AG04450 (cell line): ENCODE results near the gene NDEL1. TPM values are rescaled to one million over a fixed set of nuclear protein-coding genes. Genes with fewer than 3 reads are reported as not detected.

Source experiments
- CTCF ChIA-PET: fragments of 300-600, 350-600 bp; formaldehyde crosslinking; extraction: SDS; loops from one replicate; lab custom pipeline; 2022; ENCODE audit warnings: antibody characterized with exemption, inconsistent platforms; lab: Charles Lee
- POLR2A ChIA-PET: fragments of 350-600 bp; formaldehyde crosslinking; extraction: SDS; loops from one replicate; lab custom pipeline; 2021; ENCODE audit warnings: antibody characterized with exemption, inconsistent platforms; lab: Yijun Ruan, JAX
- DNase-seq: peaks from one replicate; pipeline ENCODE4 v3.0.0-alpha.2; 2011; ENCODE audit warnings: low read depth, low spot score
- H3K27ac ChIP-seq: one replicate; pipeline ENCODE4 v1.5.1; 2012; ENCODE audit warnings: low read depth, low read length, control low read depth
- H3K27me3 ChIP-seq: one replicate; pipeline ENCODE4 v1.6.0; 2012; ENCODE audit warnings: low read length; ENCODE audit not compliant: control insufficient read depth, insufficient read depth
- H3K4me3 ChIP-seq: 2 replicates; pipeline ENCODE4 v1.5.1; 2011; ENCODE audit warnings: mild to moderate bottlenecking, low read depth, low read length, control low read depth
- H3K9me3 ChIP-seq: 2 replicates; pipeline ENCODE4 v1.5.1; 2012; ENCODE audit warnings: low read length; ENCODE audit not compliant: control insufficient read depth, insufficient read depth
- polyA plus RNA-seq: library from polyadenylated mRNA; depleted of rRNA; stranded (reverse); fragments of >200 nt; gene quantifications from 2 replicates; pipeline ENCODE4 v1.2.3, GENCODE V29; 2011
- TF ChIP-seq, protein P1 (sequence below): IDR thresholded peaks from 2 replicates; pipeline ENCODE4 v1.5.1; 2011; ENCODE audit warnings: low read depth, low read length, control low read depth, inconsistent platforms

The NDEL1 gene
- polyA plus RNA-seq, 1 experiment: 74.7 TPM

- no peak overlapping the region for H3K27ac ChIP-seq
- H3K4me3 ChIP-seq: no peak overlapping the region
- ChIA-PET POLR2A (no interaction called here), CTCF (no interaction called here)
- no peak for DNase-seq
- no peaks in the 10 kb centered on the region; the same call in 1 of the 2 replicates for H3K9me3 ChIP-seq
- H3K27me3 ChIP-seq: no peaks in the 10 kb centered on the region
- TF ChIP-seq, protein P1, sequence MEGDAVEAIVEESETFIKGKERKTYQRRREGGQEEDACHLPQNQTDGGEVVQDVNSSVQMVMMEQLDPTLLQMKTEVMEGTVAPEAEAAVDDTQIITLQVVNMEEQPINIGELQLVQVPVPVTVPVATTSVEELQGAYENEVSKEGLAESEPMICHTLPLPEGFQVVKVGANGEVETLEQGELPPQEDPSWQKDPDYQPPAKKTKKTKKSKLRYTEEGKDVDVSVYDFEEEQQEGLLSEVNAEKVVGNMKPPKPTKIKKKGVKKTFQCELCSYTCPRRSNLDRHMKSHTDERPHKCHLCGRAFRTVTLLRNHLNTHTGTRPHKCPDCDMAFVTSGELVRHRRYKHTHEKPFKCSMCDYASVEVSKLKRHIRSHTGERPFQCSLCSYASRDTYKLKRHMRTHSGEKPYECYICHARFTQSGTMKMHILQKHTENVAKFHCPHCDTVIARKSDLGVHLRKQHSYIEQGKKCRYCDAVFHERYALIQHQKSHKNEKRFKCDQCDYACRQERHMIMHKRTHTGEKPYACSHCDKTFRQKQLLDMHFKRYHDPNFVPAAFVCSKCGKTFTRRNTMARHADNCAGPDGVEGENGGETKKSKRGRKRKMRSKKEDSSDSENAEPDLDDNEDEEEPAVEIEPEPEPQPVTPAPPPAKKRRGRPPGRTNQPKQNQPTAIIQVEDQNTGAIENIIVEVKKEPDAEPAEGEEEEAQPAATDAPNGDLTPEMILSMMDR: no peak
These were observed 40.1 kb downstream of the NDEL1 start for GRCh38 chr17:8475781-8476180.

DNA sequence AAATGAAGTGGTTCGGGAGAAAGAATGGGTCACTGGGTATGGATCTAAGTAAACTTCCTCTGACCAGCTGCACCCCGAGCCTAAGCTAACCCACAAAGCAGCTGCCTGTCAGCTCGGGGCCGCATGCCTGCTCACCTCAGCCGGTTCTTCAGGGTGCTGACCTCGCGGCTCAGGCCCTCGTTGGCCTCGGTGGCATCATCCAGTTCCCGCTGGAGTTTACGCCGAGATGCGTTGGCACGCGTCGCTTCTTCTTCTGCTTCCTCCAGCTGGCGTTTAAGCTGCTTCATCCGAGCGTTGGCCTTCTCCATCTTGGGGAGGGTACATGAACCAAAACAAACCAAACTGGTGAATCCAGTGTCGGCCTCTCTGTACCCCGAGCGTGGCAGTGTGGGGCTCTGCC lies 41.1 kb downstream of the NDEL1 start:
- CTCF ChIA-PET: no interaction called here
- Histone ChIP-seq H3K27ac (no peak overlapping the region), H3K9me3 (peaks cover 4% of the 10 kb centered on the region; the same call in 1 of the 2 replicates), H3K27me3 (no peaks in the 10 kb centered on the region), H3K4me3 (no peak overlapping the region)
- no peak for DNase-seq
- TF ChIP-seq, protein P1: no peak
- POLR2A ChIA-PET: no interaction called here

DNA sequence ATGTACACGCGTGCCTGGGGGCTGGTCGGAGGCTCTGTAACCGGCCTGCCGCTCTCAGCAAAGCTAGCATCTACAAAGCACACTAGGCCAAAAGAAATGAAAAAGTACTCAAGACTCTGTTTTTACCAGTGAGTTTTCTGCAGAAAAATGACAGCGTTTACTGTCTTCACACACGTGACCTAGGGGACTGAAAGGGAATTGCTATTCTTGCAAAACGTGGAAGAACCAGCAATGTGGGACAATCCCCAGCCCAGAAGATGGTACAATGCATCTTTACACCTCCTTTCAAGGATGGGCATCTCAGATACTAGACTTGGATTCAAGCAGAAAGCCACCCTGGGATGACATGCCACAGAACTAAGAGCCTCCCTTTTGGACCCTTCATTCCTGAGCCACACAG lies 41.5 kb downstream of the NDEL1 start:
- Histone ChIP-seq H3K27me3 (no peaks in the 10 kb centered on the region), H3K9me3 (peaks cover 4% of the 10 kb centered on the region; the same call in 1 of the 2 replicates), H3K4me3 (no peak overlapping the region), H3K27ac (no peak overlapping the region)
- DNase-seq: no peak
- TF ChIP-seq, protein P1: no peak
- ChIA-PET POLR2A (no interaction called here), CTCF (no interaction called here)

DNA sequence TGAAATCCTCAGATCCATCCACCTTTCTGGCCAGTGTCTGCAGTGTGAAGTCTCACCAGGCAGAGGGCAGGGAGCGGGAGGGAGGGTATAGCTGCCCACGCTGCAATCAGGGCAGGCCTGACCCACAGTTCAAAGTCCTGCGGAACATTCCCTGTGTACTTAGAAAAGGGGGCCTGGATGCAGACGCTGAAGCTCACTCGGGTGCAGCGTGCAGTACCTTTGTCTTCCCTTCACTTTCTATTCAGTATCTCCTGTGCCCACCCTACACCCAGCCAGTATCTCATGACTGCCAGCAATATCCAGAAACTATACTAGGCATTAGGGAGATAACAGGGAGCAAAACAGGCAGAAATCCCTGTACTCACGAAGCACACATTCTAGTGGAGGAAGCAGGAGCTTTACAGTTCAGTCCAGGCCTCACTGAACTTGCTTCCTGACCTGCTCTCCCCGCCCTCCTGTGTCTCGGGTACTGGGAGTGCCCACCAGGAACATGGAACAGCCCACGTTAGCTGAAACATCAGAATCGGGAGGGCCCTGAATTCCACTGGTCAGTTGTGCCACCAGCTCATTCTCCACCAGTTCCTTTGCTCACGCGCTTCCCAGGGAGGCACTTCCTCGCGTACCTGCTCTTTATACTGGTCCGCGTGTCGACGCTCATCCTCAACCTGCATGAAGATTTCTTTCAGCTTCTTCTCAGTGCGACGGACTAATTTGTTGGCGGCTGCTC lies 42.2 kb downstream of the NDEL1 start:
- Histone ChIP-seq H3K4me3 (no peak overlapping the region), H3K27ac (no peak overlapping the region), H3K27me3 (no peaks in the 10 kb centered on the region), H3K9me3 (peaks cover 4% of the 10 kb centered on the region; the same call in 1 of the 2 replicates)
- POLR2A ChIA-PET: no interaction called here
- TF ChIP-seq, protein P1: no peak
- no peak for DNase-seq
- CTCF ChIA-PET: no interaction called here

- DNase-seq: peak; percentile 33
- no peaks in the 10 kb centered on the region for H3K27me3 ChIP-seq
- H3K9me3 ChIP-seq: peaks cover 4% of the 10 kb centered on the region; the same call in 1 of the 2 replicates
- H3K27ac ChIP-seq: peak overlapping the region; percentile 70
- POLR2A ChIA-PET: interaction anchor here (0.8 to 1.1 kb wide), 4 partner anchors 8 to 306 kb away, joined by 3 to 4 read pairs (median 3); no protein-coding TSS in a partner anchor
- CTCF ChIA-PET: interaction anchor here (1.4 to 1.5 kb wide), 2 partner anchors 12 to 267 kb away, joined by 3 read pairs; no protein-coding TSS in a partner anchor
- no peak overlapping the region for H3K4me3 ChIP-seq
- TF ChIP-seq, protein P1: no peak
These were observed 43.8 kb downstream of the NDEL1 start for GRCh38 chr17:8479431-8479947.
